NB4 (cell line): ENCODE results near the gene VAC14.

Experiments
- DNase-seq: peaks from one replicate; pipeline ENCODE4 v3.0.0; 2010; ENCODE audit warnings: low read depth
- H3K4me3 ChIP-seq: one replicate; pipeline ENCODE4 v1.5.1; 2011; ENCODE audit warnings: mild to moderate bottlenecking, low read depth, low read length, moderate library complexity
- CTCF ChIP-seq: IDR thresholded peaks from one replicate; pipeline ENCODE4 v1.5.1; 2012; ENCODE audit warnings: low read depth, low read length
- MAX ChIP-seq: IDR thresholded peaks from 2 replicates; pipeline ENCODE4 v1.6.1; 2011; ENCODE audit warnings: low read depth, low read length
- MYC ChIP-seq: IDR thresholded peaks from 2 replicates; pipeline ENCODE4 v1.6.1; 2011; ENCODE audit warnings: low read depth, low read length
- POLR2A ChIP-seq: IDR thresholded peaks from 2 replicates; pipeline ENCODE4 v1.6.1; 2011; ENCODE audit warnings: mild to moderate bottlenecking; ENCODE audit not compliant: insufficient read length; ENCODE audit errors: extremely low read depth

The VAC14 gene

GRCh38 chr16:70766658-70767057 lies 34.3 kb downstream of the VAC14 start:
- DNase-seq: no peak
- TF ChIP-seq POLR2A (no peak), CTCF (no peak), MYC (no peak), MAX (no peak)
- H3K4me3 ChIP-seq: no peak overlapping the region

GRCh38 chr16:70766176-70766575 lies 34.8 kb downstream of the VAC14 start:
- DNase-seq: no peak
- no peak for TF ChIP-seq MYC
- no peak overlapping the region for H3K4me3 ChIP-seq

- no peak overlapping the region for H3K4me3 ChIP-seq
- TF ChIP-seq CTCF (no peak), MAX (no peak), MYC (no peak), POLR2A (no peak)
- no peak for DNase-seq
Observed at GRCh38 chr16:70765491-70765890, 35.5 kb downstream of the VAC14 start.

GRCh38 chr16:70764632-70765031 lies 36.3 kb downstream of the VAC14 start:
- TF ChIP-seq MYC (no peak), CTCF (no peak), MAX (no peak), POLR2A (no peak)
- no peak for DNase-seq

GRCh38 chr16:70760221-70760620 lies 40.7 kb downstream of the VAC14 start:
- H3K4me3 ChIP-seq: no peak overlapping the region
- TF ChIP-seq CTCF (no peak), MAX (no peak), POLR2A (no peak), MYC (no peak)
- DNase-seq: no peak

More at GRCh38 chr16:70764632-70765031, 36.3 kb downstream of the VAC14 start:
- no peak overlapping the region for H3K4me3 ChIP-seq

- peak; percentile 73 for DNase-seq
- TF ChIP-seq MYC (no peak), POLR2A (no peak), MAX (peak; percentile 53; the same call in 1 of the 2 replicates), CTCF (peak; percentile 31)
- no peak overlapping the region for H3K4me3 ChIP-seq
Observed at GRCh38 chr16:70759666-70760065, 41.3 kb downstream of the VAC14 start.
